Skeletal muscle tissue (tissue), 4 donors: ENCODE measurements around the gene PPT2. TPM values are rescaled to one million over a fixed set of nuclear protein-coding genes. Genes with fewer than 3 reads are reported as not detected.
A peak's percentile ranks its signal among the peaks of the same experiment; 100 is the strongest.
"Not testable (repeated sequence)": the region's sequence is repeated elsewhere in the genome, so short reads cannot be mapped to it uniquely, and the experiment has no call there.

Experiments used
- H3K27ac ChIP-seq: one replicate; pipeline ENCODE4 v1.7.0; 2013; ENCODE audit warnings: mild to moderate bottlenecking, low read depth, low read length, inconsistent platforms
- H3K27me3 ChIP-seq, 3 donors: one replicate each; pipeline ENCODE4 v1.7.0; 2013; ENCODE audit warnings: low read length in 3 of 3; ENCODE audit not compliant: control insufficient read depth in 3 of 3, insufficient read depth in 3 of 3
- H3K36me3 ChIP-seq, 3 donors: one replicate each; pipeline ENCODE4 v1.7.0; 2013; ENCODE audit warnings: low read length in 3 of 3; ENCODE audit not compliant: control insufficient read depth in 3 of 3, insufficient read depth in 3 of 3
- H3K4me1 ChIP-seq, 3 donors: one replicate each; pipeline ENCODE4 v1.7.0; 2013; ENCODE audit warnings: low read length in 3 of 3, mild to moderate bottlenecking in 3 of 3; ENCODE audit not compliant: control insufficient read depth in 3 of 3, insufficient read depth in 3 of 3
- H3K4me3 ChIP-seq, 3 donors: one replicate each; pipeline ENCODE4 v1.7.0; 2013; ENCODE audit warnings: low read length in 3 of 3
- H3K9ac ChIP-seq, 3 donors: one replicate each; pipeline ENCODE4 v1.7.0; 2013; ENCODE audit warnings: low read length in 3 of 3, mild to moderate bottlenecking in 3 of 3, moderate library complexity in 2 of 3, low read depth in 1 of 3
- H3K9me3 ChIP-seq, 3 donors: one replicate each; pipeline ENCODE4 v1.7.0; 2013; ENCODE audit warnings: low read length in 3 of 3; ENCODE audit not compliant: control insufficient read depth in 3 of 3
- total RNA-seq: library from RNA; depleted of rRNA; stranded (reverse); fragments of >200 nt; gene quantifications from one replicate; pipeline ENCODE4 v1.2.3, GENCODE V29; 2014
- donor health status: Osteomylitis.

Gene PPT2
- total RNA-seq, 1 donor from 2014 or later: 31.3 TPM

DNA sequence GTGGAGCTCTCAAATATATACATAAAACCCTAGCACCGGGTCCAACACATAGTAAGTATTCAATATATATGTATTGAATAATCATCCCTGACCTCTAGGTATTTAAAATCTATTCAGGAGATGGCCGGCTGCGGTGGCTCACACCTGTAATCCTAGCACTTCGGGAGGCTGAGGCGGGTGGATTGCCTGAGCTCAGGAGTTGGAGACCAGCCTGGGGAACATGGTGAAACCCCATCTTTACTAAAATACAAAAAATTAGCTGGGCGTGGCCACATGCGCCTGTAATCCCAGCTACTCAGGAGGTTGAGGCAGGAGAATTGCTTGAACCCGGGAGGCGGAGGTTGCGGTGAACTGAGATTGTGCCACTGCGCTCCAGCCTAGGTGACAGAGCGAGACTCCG, 39.2 kb downstream of the PPT2 start:
- H3K27me3 ChIP-seq, H3K9me3 ChIP-seq, H3K4me3 ChIP-seq, H3K36me3 ChIP-seq: not testable (repeated sequence)
- H3K9ac ChIP-seq: peak overlapping the region in 2 of 3 donors; percentile 40 to 57
- H3K27ac ChIP-seq: peak overlapping the region; percentile 97
- H3K4me1 ChIP-seq: peaks cover 41 to 61% (median 49%) of the 10 kb centered on the region in 3 donors

GRCh38 chr6:32194388-32194787, 40.4 kb downstream of the PPT2 start:
- H3K4me1 ChIP-seq: peaks cover 29 to 50% (median 36%) of the 10 kb centered on the region in 3 donors
- peak overlapping the region in 2 of 3 donors; percentile 78 to 85 for H3K9ac ChIP-seq
- peak overlapping the region in 1 of 3 donors; percentile 74 for H3K4me3 ChIP-seq
- peak overlapping the region; percentile 86 for H3K27ac ChIP-seq
- H3K27me3 ChIP-seq: no peaks in the 10 kb centered on the region
- no peaks in the 10 kb centered on the region for H3K9me3 ChIP-seq
- H3K36me3 ChIP-seq: no peaks in the 10 kb centered on the region

DNA sequence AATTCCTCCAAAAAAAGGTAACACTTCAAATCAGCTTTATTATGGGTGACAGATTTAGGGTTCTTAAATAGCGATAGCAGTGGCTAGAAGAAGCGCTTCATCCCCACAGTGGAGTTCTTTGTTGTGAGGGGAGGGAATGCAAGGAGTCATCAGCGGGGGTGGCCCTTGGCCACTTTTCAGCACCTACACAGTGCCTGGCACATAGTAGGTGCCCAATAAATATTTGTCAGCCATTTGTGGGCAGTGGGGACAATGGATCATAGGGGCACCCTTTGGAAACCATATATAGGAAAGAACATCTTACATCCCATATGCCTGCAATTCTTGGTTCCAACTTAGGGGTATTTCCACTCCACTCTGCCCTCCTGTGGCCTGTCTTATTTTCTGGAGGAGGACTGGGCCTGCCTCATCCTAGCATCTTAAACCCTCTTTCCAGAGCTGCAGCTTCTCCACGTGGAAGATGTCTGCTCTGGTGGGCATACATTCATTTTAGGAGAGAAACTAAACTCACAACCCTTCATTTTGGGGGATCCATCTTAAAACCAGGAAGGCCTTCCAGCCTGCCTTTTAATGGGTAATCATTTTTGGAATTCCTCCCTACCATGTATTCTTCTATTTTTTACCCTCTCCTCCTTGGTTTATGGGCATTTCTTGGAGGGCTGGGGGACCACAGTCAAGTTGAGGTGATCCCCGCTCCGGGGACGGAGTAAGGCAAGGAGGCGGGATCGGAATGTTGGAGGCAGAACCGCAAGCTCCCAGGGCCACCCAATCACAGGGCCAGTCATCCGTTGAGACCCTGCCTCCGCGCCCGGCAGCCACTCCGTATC, 41.1 kb downstream of the PPT2 start:
- peak overlapping the region; percentile 68 to 74 (median 74) for H3K4me3 ChIP-seq
- H3K9ac ChIP-seq: peak overlapping the region; percentile 78 to 86 (median 85)
- peaks cover 29 to 50% (median 36%) of the 10 kb centered on the region in 3 donors for H3K4me1 ChIP-seq
- no peaks in the 10 kb centered on the region for H3K27me3 ChIP-seq
- H3K27ac ChIP-seq: peak overlapping the region; percentile 86
- no peaks in the 10 kb centered on the region for H3K9me3 ChIP-seq
- no peaks in the 10 kb centered on the region for H3K36me3 ChIP-seq

DNA sequence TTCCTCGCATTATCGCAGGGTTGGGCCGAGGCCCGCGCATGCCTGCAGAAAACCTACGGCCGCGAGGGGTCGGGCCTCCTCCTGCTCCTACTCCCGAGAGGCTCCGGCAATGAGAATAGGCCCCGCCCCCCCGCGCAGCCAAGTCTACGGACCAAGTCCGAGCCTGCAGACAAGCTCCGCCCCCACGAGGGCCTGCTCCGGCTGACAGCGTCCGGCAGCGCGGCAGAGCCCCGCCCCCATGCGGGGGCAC, 41.6 kb downstream of the PPT2 start:
- Histone ChIP-seq H3K9me3 (no peaks in the 10 kb centered on the region), H3K36me3 (no peaks in the 10 kb centered on the region), H3K4me3 (peak overlapping the region in 2 of 3 donors; percentile 99 to 100), H3K4me1 (peaks cover 29 to 46% (median 32%) of the 10 kb centered on the region in 3 donors), H3K27me3 (peaks cover 0 to 1% (median 1%) of the 10 kb centered on the region in 3 donors), H3K27ac (peak overlapping the region; percentile 98), H3K9ac (peak overlapping the region in 2 of 3 donors; percentile 99 to 100)

DNA sequence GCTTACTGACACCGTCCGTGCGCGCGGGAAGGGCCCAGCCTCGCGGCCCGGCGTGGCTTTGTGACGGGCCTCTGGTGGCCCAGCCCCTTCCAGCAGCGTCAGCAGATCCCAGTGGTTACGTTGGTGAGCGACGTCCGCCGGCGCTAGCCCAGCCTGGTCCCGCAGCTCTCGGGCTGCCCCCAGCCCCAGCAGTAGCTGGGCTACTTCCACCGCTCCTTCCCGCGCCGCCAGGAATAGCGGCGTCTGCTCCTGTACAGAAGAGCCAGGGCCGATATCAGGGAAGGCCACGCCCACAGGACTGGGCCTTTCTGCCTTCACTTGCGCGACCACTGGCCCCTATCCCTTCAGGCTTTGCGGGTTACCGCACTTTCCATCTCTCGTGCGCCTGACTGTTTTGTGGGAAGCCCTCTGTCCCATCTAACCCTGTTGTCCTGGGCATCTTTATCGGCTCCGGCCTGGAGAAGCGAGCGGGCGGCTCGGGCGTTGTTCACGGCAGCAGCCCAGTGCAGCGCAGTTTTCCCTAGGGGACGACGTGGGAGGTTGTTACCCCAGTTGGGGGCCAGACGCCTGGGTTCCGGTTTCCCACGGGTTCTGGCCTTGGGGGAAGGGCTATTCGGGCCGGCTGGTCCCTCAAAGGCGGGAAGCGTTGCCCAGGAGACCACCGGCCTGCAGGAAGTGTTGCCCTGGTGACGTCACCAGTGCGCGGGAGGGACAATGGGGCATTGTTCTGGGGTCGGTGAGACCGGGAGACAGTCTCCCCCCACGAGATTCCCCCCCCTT, 42.2 kb downstream of the PPT2 start:
- H3K9me3 ChIP-seq: no peaks in the 10 kb centered on the region
- peak overlapping the region; percentile 99 to 100 (median 100) for H3K9ac ChIP-seq
- peak overlapping the region; percentile 95 to 100 (median 99) for H3K4me3 ChIP-seq
- H3K36me3 ChIP-seq: no peaks in the 10 kb centered on the region
- H3K4me1 ChIP-seq: peaks cover 24 to 41% (median 27%) of the 10 kb centered on the region in 3 donors
- peak overlapping the region; percentile 98 for H3K27ac ChIP-seq
- peaks cover 5 to 7% (median 6%) of the 10 kb centered on the region in 3 donors for H3K27me3 ChIP-seq

GRCh38 chr6:32196682-32197616, 43.0 kb downstream of the PPT2 start:
- H3K27me3 ChIP-seq: peaks cover 7 to 14% (median 8%) of the 10 kb centered on the region in 3 donors
- H3K4me1 ChIP-seq: peaks cover 24 to 34% (median 26%) of the 10 kb centered on the region in 3 donors
- peak overlapping the region; percentile 98 for H3K27ac ChIP-seq
- H3K9ac ChIP-seq: peak overlapping the region; percentile 99 to 100 (median 100)
- H3K9me3 ChIP-seq: no peaks in the 10 kb centered on the region
- peak overlapping the region; percentile 95 to 100 (median 99) for H3K4me3 ChIP-seq
- H3K36me3 ChIP-seq: no peaks in the 10 kb centered on the region

DNA sequence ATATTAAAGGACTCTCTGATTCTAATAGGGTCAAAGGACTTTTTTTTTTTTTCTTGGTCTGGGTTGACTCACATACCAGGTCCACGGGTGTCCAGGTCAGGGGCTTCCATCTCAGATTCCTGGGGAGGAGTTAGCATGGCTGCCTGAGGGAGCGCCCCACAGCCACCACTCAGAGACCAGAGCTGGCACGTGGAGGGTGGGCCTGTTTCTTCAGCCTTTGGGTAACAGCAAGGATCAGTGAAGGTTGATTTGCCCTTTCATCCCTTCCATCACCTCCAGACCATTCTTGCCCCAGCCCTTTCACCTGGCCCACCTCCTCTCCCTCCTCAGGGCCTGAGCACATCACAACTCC, 44.4 kb downstream of the PPT2 start:
- Histone ChIP-seq H3K9me3 (no peaks in the 10 kb centered on the region), H3K27ac (no peak overlapping the region), H3K36me3 (no peaks in the 10 kb centered on the region), H3K27me3 (peaks cover 7 to 20% (median 10%) of the 10 kb centered on the region in 3 donors), H3K9ac (no peak overlapping the region), H3K4me1 (peaks cover 20 to 31% (median 21%) of the 10 kb centered on the region in 3 donors), H3K4me3 (no peak overlapping the region)

GRCh38 chr6:32198866-32199265, 44.9 kb downstream of the PPT2 start:
- Histone ChIP-seq H3K9ac (no peak overlapping the region), H3K4me3 (no peak overlapping the region), H3K36me3 (no peaks in the 10 kb centered on the region), H3K9me3 (no peaks in the 10 kb centered on the region), H3K27ac (no peak overlapping the region), H3K27me3 (peaks cover 7 to 25% (median 14%) of the 10 kb centered on the region in 3 donors), H3K4me1 (peaks cover 20 to 31% (median 21%) of the 10 kb centered on the region in 3 donors)

DNA sequence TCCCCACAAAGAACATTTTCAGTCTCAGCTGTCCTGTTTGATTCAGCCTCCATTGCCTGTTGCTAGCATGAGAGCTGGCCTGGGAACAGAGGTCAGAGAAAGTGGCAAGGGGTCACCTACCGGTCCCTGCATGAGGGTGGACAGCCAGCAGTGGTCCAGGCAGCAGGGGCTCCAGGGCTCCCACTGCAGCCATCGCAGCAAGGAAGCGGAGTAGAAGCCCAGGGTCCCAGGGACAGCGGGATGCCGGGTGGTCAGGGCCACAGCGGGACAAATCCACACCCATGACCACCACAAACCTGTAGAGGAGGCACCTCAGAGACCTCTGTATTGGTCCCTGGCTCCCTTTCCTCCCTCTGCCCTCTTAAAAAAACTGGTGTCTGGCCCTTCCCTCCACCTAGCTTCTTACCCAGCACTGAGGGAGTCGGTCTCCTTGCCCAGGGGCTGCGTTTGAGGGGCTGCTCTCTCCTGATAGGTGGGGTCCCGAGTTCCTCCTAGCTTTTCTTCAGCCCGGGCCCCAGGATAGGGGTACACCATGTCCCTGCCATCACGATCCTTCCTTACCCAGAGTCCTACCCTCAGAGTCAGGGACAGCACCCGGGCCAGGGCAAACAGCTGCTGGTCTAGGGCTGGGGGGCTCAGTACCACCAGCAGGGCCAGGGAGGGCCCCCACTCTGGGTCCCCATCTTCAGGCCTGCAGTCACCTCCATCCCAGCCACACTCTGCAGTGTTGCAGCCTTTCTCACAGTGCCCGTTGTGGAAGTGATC, 47.0 kb downstream of the PPT2 start:
- Histone ChIP-seq H3K27me3 (peaks cover 9 to 32% (median 19%) of the 10 kb centered on the region in 3 donors), H3K9me3 (no peaks in the 10 kb centered on the region), H3K27ac (no peak overlapping the region), H3K4me3 (no peak overlapping the region), H3K4me1 (peaks cover 12 to 17% (median 13%) of the 10 kb centered on the region in 3 donors), H3K36me3 (no peaks in the 10 kb centered on the region), H3K9ac (no peak overlapping the region)
